Breast epithelium (tissue), 3 donors: Measurements from ENCODE around the gene FAM174B.

Source experiments
- POLR2A ChIP-seq: fragments of 450-650 bp; IDR thresholded peaks from one replicate; pipeline ENCODE4 v1.6.1; 2016; ENCODE audit warnings: antibody characterized with exemption, mild to moderate bottlenecking, moderate library complexity
- TF ChIP-seq, protein P1 (sequence below), 3 donors: fragments of 450-650 bp; IDR thresholded peaks; one replicate each; pipeline ENCODE4 v1.5.1; 2016 to 2017; ENCODE audit warnings: antibody characterized with exemption in 3 of 3, mild to moderate bottlenecking in 3 of 3, moderate library complexity in 3 of 3

DNA sequence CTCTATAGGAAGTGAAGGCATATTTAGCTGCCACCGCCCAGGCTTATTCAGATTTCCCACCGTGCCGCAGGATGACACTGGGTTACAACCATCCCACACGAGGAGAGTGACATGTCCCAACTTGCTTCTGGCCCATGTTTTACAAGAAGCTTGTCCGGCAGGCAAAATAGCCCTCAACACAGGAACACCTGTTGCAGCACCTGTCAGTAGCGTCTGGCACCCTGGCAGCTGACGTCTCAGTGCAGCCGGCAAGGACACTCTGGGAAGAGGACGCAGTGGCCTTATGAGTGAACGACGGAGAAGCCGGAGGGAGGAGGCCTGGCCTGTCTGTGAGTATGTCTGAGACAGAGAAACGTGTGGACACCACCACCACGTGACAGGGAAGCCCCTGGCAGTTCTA lies 32.1 kb downstream of the FAM174B start:
- TF ChIP-seq, protein P1, sequence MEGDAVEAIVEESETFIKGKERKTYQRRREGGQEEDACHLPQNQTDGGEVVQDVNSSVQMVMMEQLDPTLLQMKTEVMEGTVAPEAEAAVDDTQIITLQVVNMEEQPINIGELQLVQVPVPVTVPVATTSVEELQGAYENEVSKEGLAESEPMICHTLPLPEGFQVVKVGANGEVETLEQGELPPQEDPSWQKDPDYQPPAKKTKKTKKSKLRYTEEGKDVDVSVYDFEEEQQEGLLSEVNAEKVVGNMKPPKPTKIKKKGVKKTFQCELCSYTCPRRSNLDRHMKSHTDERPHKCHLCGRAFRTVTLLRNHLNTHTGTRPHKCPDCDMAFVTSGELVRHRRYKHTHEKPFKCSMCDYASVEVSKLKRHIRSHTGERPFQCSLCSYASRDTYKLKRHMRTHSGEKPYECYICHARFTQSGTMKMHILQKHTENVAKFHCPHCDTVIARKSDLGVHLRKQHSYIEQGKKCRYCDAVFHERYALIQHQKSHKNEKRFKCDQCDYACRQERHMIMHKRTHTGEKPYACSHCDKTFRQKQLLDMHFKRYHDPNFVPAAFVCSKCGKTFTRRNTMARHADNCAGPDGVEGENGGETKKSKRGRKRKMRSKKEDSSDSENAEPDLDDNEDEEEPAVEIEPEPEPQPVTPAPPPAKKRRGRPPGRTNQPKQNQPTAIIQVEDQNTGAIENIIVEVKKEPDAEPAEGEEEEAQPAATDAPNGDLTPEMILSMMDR (IDR thresholded peaks at IDR 0.05): no peak
- no peak for TF ChIP-seq POLR2A
